ENCODE measurements around the gene UQCC2. TPM values are rescaled to one million over a fixed set of nuclear protein-coding genes. Genes with fewer than 3 reads are reported as not detected.
A peak's percentile ranks its signal among the peaks of the same experiment; 100 is the strongest.

Gene UQCC2
- total and polyA plus RNA-seq, 2 of the 4 experiments (the other 2 are of a cell fraction), result 13.8 to 34.5 TPM

DNA sequence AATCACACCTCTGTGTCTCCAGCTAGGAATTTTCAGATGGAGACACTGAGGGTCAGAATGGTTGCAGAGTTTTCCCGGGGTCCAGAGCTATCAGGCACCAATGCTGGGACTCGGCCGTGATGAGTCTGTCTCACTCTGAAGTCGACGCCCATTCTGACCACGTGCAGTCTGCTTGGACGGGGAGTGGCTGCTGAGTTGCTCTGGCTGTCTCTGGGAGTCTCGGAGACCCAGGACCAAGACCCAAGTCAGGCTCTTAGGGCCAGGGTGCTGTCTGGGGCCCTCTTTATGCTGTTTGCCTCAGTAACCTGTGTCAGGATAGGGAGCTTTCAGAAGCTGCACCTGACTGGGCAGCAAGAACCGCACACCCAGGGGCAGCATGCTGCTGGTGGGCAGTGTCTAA, 30.6 kb upstream of the UQCC2 start:
- peaks cover 8% of the 10 kb centered on the region; the same call in 1 of the 2 replicates for H3K27me3 ChIP-seq (ENCODE audit: control insufficient read depth, insufficient read depth, low read length)
- TF ChIP-seq FOS (IDR thresholded peaks at IDR 0.05; ENCODE audit: low read depth, low read length) (no peak), CHD1 (IDR thresholded peaks at IDR 0.05; ENCODE audit: low read depth, low read length) (no peak), POLR2A (IDR thresholded peaks at IDR 0.05; ENCODE audit: low read depth, low read length) (no peak), RAD21 (IDR thresholded peaks at IDR 0.05; ENCODE audit: low read length) (no peak)
- TF ChIP-seq, protein P1, sequence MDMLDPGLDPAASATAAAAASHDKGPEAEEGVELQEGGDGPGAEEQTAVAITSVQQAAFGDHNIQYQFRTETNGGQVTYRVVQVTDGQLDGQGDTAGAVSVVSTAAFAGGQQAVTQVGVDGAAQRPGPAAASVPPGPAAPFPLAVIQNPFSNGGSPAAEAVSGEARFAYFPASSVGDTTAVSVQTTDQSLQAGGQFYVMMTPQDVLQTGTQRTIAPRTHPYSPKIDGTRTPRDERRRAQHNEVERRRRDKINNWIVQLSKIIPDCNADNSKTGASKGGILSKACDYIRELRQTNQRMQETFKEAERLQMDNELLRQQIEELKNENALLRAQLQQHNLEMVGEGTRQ (IDR thresholded peaks at IDR 0.05; ENCODE audit: low read depth, low read length), result peak; percentile 50
- TF ChIP-seq, protein P2, sequence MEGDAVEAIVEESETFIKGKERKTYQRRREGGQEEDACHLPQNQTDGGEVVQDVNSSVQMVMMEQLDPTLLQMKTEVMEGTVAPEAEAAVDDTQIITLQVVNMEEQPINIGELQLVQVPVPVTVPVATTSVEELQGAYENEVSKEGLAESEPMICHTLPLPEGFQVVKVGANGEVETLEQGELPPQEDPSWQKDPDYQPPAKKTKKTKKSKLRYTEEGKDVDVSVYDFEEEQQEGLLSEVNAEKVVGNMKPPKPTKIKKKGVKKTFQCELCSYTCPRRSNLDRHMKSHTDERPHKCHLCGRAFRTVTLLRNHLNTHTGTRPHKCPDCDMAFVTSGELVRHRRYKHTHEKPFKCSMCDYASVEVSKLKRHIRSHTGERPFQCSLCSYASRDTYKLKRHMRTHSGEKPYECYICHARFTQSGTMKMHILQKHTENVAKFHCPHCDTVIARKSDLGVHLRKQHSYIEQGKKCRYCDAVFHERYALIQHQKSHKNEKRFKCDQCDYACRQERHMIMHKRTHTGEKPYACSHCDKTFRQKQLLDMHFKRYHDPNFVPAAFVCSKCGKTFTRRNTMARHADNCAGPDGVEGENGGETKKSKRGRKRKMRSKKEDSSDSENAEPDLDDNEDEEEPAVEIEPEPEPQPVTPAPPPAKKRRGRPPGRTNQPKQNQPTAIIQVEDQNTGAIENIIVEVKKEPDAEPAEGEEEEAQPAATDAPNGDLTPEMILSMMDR (conservative IDR thresholded peaks at IDR 0.05; ENCODE audit: low read depth, low read length), result no peak
- H4K91ac ChIP-seq (ENCODE audit: insufficient read depth, low read depth, low read length), result no peak overlapping the region
- H4K8ac ChIP-seq (ENCODE audit: low read depth in 2 of 2, low read length in 2 of 2), result no peak overlapping the region
- no peak for ATAC-seq (ENCODE audit: low read depth)
- dilution Hi-C loops (cut with HindIII; ENCODE audit: low sequenced_read_pairs, unreplicated experiment), result no loop called here
- no peak overlapping the region for H2BK20ac ChIP-seq (ENCODE audit: low read depth, low read length)
- peak overlapping the region; percentile 10 for H2AFZ ChIP-seq (replicated peaks; ENCODE audit: low read length, poor library complexity)
- peaks cover 22% of the 10 kb centered on the region for H3K4me1 ChIP-seq (ENCODE audit: control insufficient read depth, insufficient read depth, low read length)
- ChIA-PET POLR2A (ENCODE audit: unreplicated experiment) (no interaction called here), CTCF (no interaction called here)
- H2BK15ac ChIP-seq (ENCODE audit: low read depth, low read length), result no peak overlapping the region
- no peaks in the 10 kb centered on the region; a peak in 1 of 4 replicates for H3K79me1 ChIP-seq (ENCODE audit: low read depth in 1 of 2, low read length in 2 of 2)
- in situ Hi-C loops (cut with MboI; ENCODE audit: low sequenced_read_pairs), result no loop called here
- H3K27ac ChIP-seq (ENCODE audit: insufficient read depth, low read length), result no peak overlapping the region
- H2AK9ac ChIP-seq (replicated peaks; ENCODE audit: low read depth, low read length, poor library complexity), result no peak overlapping the region
- no peak overlapping the region for H3K4ac ChIP-seq (ENCODE audit: low read depth, low read length)
- H3K36me3 ChIP-seq (ENCODE audit: control insufficient read depth, insufficient read depth, low read length), result no peaks in the 10 kb centered on the region
- no peak overlapping the region for H2BK5ac ChIP-seq (ENCODE audit: low read depth, low read length, poor library complexity, severe bottlenecking)
- H2BK120ac ChIP-seq (ENCODE audit: low read depth, low read length), result no peak overlapping the region
- H3K4me2 ChIP-seq (ENCODE audit: low read depth, low read length), result no peak overlapping the region
- intact Hi-C loops (cut with micrococcal nuclease), result no loop called here
- no peak overlapping the region for H2AK5ac ChIP-seq (ENCODE audit: low read depth, low read length)
- DNase-seq, result no peak
- no peak overlapping the region for H3K23ac ChIP-seq (ENCODE audit: low read depth, low read length)
- H4K20me1 ChIP-seq (ENCODE audit: insufficient read depth, low read length), result no peaks in the 10 kb centered on the region; the same call in 1 of the 2 replicates
- WGBS, 2 experiments (ENCODE audit: extremely low coverage in 2 of 2, insufficient read length in 1 of 2), result 71% methylated on average over 6 of the region's 9 CpGs; no CpG with 5 or more reads in 1 of the 2 experiments
- H3K9me3 ChIP-seq (ENCODE audit: control insufficient read depth, insufficient read depth, low read length), result no peaks in the 10 kb centered on the region
- H3K4me3 ChIP-seq (ENCODE audit: insufficient read depth, low read depth, low read length), result no peak overlapping the region
- H3K14ac ChIP-seq (replicated peaks; ENCODE audit: low read depth, low read length), result no peak overlapping the region
- H4K5ac ChIP-seq (ENCODE audit: low read depth, low read length), result no peak overlapping the region
- no peak overlapping the region for H3K18ac ChIP-seq (ENCODE audit: low read depth, low read length)
- no peak overlapping the region for H3K56ac ChIP-seq (ENCODE audit: extremely low read depth, insufficient read depth, low read length)
- no peak overlapping the region for H3K9ac ChIP-seq (ENCODE audit: low read depth, low read length)
- BruUV-seq (replicated peaks), result no TSS peak
- H3K9me1 ChIP-seq (ENCODE audit: insufficient read depth, low read length), result peaks cover 8% of the 10 kb centered on the region

Measured in IMR-90 (cell line).